MG63 (cell line): ENCODE data around the gene CENPM. TPM values are rescaled to one million over a fixed set of nuclear protein-coding genes. Genes with fewer than 3 reads are reported as not detected.

Experiments used
- DNase-seq: peaks from one replicate; pipeline ENCODE4 v3.0.0-alpha.2; 2020
- H3K27me3 ChIP-seq: fragments of 250-450 bp; sonication (Bioruptor Pico); 2 replicates; pipeline ENCODE4 v1.5.1; 2020; ENCODE audit warnings: mild to moderate bottlenecking, moderate library complexity
- H3K36me3 ChIP-seq: fragments of 250-450 bp; sonication (Bioruptor Pico); 2 replicates; pipeline ENCODE4 v1.5.1; 2020; ENCODE audit warnings: mild to moderate bottlenecking, moderate library complexity
- H3K4me3 ChIP-seq: fragments of 250-450 bp; sonication (Bioruptor Pico); 2 replicates; pipeline ENCODE4 v1.5.1; 2020; ENCODE audit warnings: mild to moderate bottlenecking, moderate library complexity
- H3K9me3 ChIP-seq: fragments of 250-450 bp; sonication (Bioruptor Pico); 2 replicates; pipeline ENCODE4 v1.5.1; 2020; ENCODE audit warnings: mild to moderate bottlenecking, moderate library complexity
- total RNA-seq: library from RNA; depleted of rRNA; stranded (reverse); fragments of >200 nt; shearing (Covaris generic); gene quantifications from 2 replicates; pipeline ENCODE4 v1.2.3, GENCODE V29; 2014; ENCODE audit warnings: low replicate concordance

CENPM gene
- total RNA-seq, 1 experiment from 2014 or later = 60.6 TPM

DNA sequence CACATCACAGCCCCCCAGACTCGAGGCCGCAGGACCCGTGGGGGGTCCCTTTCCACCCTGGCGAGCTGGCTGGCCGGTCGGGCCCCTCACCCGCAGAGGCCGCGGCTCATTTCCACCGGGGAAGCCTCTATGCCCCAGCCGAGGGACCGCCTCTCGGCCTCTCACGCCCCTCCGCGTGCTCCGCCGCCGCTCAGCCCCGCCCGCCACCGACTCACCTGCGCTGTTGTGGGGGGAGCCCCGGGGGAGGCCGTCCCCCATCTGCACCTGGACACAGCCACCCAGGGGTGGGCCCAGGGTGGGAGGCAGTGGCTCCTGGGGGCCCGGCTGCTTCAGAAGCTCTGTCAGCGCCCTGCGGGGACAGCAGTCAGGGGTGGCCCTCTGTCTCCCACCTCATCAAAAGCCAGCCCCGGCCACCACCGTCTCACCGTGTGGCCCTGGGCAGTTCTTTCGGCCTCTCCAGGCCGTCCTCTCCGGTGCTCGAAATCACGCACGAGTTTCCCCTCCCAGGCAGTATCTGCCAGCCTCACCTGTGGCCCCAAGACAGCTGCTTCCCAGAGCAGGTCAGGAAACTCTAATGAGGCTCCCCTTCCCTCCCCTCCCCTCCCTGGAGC, 35.8 kb downstream of the CENPM start:
- H3K36me3 ChIP-seq = no peaks in the 10 kb centered on the region; the same call in 1 of the 2 replicates
- DNase-seq = no peak
- H3K9me3 ChIP-seq = no peaks in the 10 kb centered on the region
- no peak overlapping the region for H3K4me3 ChIP-seq
- peaks cover 18% of the 10 kb centered on the region for H3K27me3 ChIP-seq

GRCh38 chr22:41910050-41911000, 36.6 kb downstream of the CENPM start:
- H3K27me3 ChIP-seq = peaks cover 10% of the 10 kb centered on the region
- H3K4me3 ChIP-seq = no peak overlapping the region
- H3K9me3 ChIP-seq = no peaks in the 10 kb centered on the region
- no peak for DNase-seq
- H3K36me3 ChIP-seq = no peaks in the 10 kb centered on the region; the same call in 1 of the 2 replicates

DNA sequence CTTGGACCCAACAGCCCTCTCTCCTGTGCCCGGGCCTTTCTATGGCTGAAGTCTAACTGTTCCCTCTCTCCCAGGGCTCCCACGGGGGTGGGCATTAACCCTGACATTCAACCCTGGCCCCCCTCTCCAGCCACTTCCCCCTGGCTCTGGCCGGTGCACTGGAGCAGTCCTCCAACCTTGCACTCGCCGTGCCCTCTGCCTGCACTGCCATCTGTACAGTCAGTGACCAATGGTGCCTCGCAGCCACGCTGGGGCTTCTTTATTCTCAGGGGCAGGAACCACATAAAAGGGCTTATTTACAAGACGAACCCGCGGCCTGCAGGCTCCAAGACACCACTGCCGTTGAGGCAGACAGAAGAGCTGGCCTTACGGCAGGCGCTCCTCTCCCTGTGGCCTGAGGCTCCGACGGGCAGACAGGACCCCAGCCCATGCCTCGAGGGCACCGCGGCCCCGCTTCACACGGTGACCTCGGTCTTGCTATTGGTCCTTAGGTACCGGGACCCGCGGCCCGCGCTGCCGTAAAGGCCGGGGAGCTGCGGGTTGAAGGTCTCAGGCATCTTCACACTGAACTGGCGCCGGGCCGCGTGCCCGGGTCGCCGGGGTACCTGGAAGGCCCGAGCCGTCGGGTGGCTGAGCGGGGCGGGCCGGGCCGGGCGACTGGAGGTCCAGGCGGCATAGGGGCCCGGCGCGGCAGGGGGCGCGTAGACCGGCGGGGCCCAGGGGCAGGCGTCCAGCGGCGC, 37.5 kb downstream of the CENPM start:
- Histone ChIP-seq H3K4me3 (no peak overlapping the region), H3K9me3 (no peaks in the 10 kb centered on the region), H3K36me3 (no peaks in the 10 kb centered on the region; the same call in none of the 2 replicates), H3K27me3 (peaks cover 7% of the 10 kb centered on the region; the same call in 1 of the 2 replicates)
- no peak for DNase-seq

DNA sequence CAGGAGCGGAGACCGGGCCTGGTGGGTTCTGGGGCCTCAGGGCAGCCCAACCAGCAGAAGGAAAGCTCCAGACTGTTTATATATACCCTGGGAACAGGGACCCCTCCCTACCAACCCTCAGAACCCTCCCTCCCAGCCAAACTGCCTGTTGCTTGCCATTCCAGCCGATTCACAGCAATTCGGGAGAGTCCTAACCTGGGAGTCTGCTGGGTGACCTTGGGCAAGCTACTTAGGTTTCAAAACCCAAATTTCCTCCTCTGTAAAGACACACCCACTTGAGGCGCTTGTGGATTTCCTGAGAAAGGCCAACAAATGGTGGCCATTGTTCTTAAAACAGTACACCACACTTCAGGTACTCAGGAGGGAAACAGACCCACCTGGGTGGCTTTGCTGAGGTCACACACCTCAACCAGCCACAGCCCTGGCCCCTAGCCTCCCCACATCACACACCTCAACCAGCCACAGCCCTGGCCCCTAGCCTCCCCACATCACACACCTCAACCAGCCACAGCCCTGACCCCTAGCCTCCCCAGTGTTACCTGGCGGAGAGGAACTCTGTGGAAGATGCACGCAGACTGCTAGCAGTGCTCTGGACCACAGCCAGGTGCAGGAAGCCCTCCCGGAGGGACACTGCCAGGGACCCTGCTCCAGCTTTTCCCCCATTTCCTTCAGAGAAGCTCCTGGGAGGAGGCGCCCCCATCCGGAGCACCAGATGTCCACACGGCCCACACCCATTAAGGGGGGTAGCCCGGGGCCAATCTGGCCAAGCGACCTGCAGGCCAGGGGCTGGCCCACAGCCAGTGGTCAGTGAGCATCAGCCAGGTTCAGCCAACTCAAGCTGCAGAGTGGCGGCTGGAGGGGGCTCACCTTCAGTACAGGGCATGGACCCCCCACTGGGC, 38.3 kb downstream of the CENPM start:
- Histone ChIP-seq H3K36me3 (no peaks in the 10 kb centered on the region; the same call in none of the 2 replicates), H3K4me3 (no peak overlapping the region), H3K27me3 (peaks cover 7% of the 10 kb centered on the region; the same call in 1 of the 2 replicates), H3K9me3 (no peaks in the 10 kb centered on the region)
- DNase-seq = no peak

DNA sequence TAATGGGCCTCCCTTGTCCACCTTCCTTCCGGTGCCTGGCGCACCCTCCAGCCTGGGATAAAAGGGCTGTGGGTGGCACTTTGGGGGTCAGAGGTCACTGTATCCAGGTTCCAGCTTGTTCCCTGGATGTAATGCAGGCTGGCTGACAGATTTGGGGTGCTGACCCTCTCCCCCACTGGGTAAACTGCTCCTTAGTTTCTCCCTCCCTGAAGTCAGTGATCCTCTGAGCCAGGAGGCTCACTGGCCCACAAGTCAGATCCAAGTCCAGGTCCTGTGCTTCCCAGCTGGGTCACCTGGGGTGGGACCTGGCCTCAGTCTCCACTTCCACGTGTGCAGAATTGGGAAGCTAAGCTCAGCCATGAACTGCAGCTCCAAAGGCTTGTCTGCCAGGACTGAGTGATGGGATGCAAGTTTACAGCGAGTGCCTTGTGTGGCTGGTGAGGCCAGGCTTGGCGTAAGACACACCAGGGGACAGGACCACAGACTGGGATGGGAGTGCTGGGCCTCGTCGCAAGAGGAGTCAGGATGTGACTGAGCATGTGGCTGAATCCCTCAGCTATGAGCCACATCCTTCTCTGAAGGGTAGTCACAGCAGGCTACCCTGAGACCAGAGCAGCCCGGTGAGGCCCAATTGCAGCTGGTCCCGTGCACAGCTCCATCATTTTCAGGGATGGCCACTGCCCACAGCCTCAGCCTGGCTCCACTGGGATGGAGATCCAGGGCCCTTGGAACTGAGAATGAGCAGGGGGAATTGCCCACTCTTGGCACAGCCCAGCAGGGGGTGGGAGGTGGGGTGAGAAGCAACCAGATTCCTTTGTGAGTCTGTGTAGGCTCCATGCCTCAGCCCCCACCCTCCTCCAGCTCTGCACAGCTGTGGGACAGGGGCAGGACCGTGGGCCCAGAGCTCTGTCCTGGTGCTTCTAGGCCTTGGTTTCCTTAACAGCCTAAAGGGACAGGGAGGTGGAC, 39.2 kb downstream of the CENPM start:
- H3K27me3 ChIP-seq = no peaks in the 10 kb centered on the region; the same call in 1 of the 2 replicates
- no peak for DNase-seq
- H3K4me3 ChIP-seq = no peak overlapping the region
- no peaks in the 10 kb centered on the region; the same call in none of the 2 replicates for H3K36me3 ChIP-seq
- H3K9me3 ChIP-seq = no peaks in the 10 kb centered on the region

DNA sequence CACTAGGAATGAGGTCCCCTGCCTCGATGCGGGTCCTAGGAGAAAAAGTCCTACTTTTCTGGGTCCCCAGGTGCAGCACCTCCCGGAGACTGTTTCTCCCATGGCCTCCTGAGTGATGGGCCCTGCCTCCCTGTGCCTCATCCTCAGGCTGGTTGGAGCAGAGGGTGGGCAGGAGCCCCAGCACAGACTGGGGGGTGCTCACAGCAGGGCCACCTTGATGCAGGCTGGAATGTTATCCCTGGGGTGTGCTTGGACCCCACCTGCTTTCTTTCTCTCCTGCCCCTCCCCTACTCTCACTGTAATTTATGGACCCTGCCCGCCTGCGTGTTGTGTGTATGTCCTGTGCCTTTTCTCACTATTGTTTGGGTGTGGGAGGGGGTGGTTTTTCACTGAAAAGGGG, 40.1 kb downstream of the CENPM start:
- no peaks in the 10 kb centered on the region; the same call in none of the 2 replicates for H3K36me3 ChIP-seq
- no peaks in the 10 kb centered on the region; the same call in 1 of the 2 replicates for H3K27me3 ChIP-seq
- H3K4me3 ChIP-seq = no peak overlapping the region
- H3K9me3 ChIP-seq = no peaks in the 10 kb centered on the region
- no peak for DNase-seq

GRCh38 chr22:41905411-41906202, 41.3 kb downstream of the CENPM start:
- Histone ChIP-seq H3K27me3 (no peaks in the 10 kb centered on the region), H3K9me3 (no peaks in the 10 kb centered on the region), H3K4me3 (no peak overlapping the region), H3K36me3 (no peaks in the 10 kb centered on the region; the same call in none of the 2 replicates)
- no peak for DNase-seq

DNA sequence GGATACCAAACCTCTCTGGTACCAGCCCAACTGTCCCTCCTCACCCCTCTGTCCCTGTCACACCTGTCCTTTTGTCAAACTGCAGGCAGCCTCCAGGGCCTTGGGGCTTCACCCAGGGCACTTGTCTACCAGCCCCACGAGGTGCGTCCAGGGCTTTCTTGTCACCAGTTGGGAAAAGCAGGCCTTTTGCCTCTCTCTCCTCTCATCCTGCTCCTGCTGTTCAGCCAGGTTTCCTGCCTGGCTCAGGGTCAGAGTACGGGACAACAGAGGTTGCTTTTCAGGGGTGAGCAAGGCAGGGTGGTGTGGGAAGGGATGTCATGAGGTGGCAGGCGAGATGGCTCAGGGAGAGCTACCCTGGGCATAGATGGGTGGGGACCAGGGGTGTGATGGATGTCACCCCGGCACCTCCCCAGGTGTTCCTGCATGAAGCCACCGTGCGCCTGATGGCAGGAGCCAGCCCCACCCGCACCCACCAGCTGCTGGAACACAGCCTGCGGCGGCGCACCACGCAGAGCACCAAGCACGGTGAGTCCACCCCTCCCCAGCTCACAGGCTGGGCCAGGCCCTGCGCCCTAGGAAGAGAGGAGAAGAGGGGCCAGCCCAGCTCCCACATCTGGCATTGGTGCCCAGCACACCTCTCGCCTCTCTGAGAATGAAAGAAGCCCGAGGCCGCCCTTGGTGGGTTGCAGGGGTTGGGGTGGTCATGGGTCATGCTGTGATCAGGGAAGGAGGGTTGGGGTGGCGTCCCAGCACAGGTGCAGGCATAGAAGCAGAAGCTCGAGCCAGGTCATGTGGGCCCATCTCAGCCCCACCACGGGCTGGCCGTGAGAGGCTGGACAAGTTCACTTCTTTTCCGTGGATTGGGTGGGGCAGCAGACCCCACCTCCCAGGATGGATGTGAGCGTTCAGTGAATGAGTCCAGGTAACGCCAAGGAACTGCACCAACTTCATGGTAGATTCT, 42.2 kb downstream of the CENPM start:
- H3K4me3 ChIP-seq = no peak overlapping the region
- no peaks in the 10 kb centered on the region for H3K27me3 ChIP-seq
- no peak for DNase-seq
- H3K36me3 ChIP-seq = no peaks in the 10 kb centered on the region; the same call in none of the 2 replicates
- no peaks in the 10 kb centered on the region for H3K9me3 ChIP-seq

- peaks cover 3% of the 10 kb centered on the region for H3K36me3 ChIP-seq
- H3K4me3 ChIP-seq = no peak overlapping the region
These were observed 44.0 kb downstream of the CENPM start for GRCh38 chr22:41902932-41903421.

DNA sequence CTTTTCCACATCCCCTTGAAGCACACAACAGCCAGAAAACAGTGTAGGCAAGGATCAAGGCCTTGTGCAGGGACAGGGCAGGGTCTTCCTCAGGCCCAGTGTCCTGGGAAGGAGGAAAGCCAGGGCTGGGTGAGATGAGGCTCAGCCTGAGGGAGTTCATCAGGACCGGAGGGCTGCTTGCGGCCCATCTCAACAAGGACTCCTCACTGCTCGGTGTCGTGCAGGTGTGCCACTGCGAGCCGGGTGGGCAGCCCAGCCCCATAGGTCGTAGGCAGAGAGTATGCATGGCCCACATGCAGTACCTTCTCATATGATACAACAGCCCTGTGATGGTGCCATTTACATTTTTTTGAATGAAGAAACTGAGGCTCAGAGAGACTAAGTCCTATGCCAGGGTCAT, 44.9 kb downstream of the CENPM start:
- H3K36me3 ChIP-seq = peaks cover 9% of the 10 kb centered on the region
- DNase-seq = no peak
- no peaks in the 10 kb centered on the region for H3K9me3 ChIP-seq
- no peak overlapping the region for H3K4me3 ChIP-seq
- no peaks in the 10 kb centered on the region for H3K27me3 ChIP-seq

More at GRCh38 chr22:41902932-41903421, 44.0 kb downstream of the CENPM start:
- H3K9me3 ChIP-seq = no peaks in the 10 kb centered on the region
- DNase-seq = no peak
- no peaks in the 10 kb centered on the region for H3K27me3 ChIP-seq

- no peaks in the 10 kb centered on the region for H3K27me3 ChIP-seq
- peaks cover 9% of the 10 kb centered on the region for H3K36me3 ChIP-seq
- no peak for DNase-seq
- H3K4me3 ChIP-seq = no peak overlapping the region
- no peaks in the 10 kb centered on the region for H3K9me3 ChIP-seq
These were observed 46.2 kb downstream of the CENPM start for GRCh38 chr22:41900652-41901312.

DNA sequence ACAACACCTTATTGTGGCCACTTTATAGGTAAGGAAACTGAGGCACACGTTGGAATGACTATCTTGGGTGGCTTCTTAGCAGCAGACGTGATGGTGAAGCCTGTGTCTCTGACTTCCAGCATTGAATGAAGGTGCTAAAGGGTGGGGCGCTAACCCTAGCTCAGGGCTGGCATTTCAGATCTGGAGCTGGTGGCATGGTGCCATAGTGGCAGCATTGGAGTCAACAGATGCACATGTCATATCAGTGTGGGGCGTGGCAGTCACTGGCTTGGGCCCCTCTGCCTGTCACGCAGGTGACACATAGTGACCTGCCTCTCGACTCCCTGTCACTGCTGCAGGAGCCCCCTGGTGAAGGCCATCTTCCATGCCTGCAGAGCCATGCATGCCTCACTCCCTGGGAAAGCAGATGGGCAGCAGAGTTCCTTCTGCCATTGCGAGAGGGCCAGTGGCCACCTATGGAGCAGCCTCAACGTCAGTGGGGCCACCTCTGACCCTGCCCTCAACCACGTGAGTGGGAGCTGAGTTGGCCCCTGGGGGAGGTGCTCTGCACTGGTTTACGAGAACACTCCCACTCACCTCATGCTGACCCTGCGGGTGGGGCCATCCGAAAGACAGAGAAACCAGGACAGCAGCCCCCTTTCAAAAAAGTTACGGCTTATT, 46.8 kb downstream of the CENPM start:
- H3K4me3 ChIP-seq = no peak overlapping the region
- no peaks in the 10 kb centered on the region for H3K27me3 ChIP-seq
- no peaks in the 10 kb centered on the region for H3K9me3 ChIP-seq
- no peak for DNase-seq
- H3K36me3 ChIP-seq = peaks cover 11% of the 10 kb centered on the region
